Muscle of arm (tissue), 12 donors: ENCODE results near the gene WBP1. TPM values are rescaled to one million over a fixed set of nuclear protein-coding genes. Genes with fewer than 3 reads are reported as not detected.
A peak's percentile ranks its signal among the peaks of the same experiment; 100 is the strongest.
"Not testable (repeated sequence)": the region's sequence is repeated elsewhere in the genome, so short reads cannot be mapped to it uniquely, and the experiment has no call there.

Experiments
- DNase-seq: peaks from one replicate; pipeline ENCODE4 v3.0.0-alpha.2; 2013
- polyA plus RNA-seq, 12 donors: library from polyadenylated mRNA; unstranded; fragments of 120-200 nt; gene quantifications; one replicate each; pipeline ENCODE4 v1.2.1, GENCODE V29; 2013; ENCODE audit not compliant: insufficient read length in 12 of 12

The WBP1 gene
- polyA plus RNA-seq, 12 donors = 41.4 to 76.6 (median 52.2) TPM; not detected in 1

DNA sequence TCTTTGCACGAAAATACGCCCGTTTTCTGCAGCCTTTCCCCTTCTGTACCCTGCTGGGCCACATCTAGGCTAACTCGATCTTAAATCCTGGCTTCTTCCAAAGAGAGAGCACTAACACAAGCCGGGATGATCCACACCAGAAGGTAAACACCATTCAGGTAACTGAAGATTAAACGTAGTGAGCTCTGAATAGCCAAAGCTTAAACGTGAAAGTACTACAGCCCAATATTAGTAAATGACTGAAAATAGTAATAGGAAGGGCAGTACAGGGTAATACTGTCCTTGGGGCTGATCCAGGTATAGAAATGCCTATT is 14.7 kb downstream of the WBP1 start:
- no peak for DNase-seq

DNA sequence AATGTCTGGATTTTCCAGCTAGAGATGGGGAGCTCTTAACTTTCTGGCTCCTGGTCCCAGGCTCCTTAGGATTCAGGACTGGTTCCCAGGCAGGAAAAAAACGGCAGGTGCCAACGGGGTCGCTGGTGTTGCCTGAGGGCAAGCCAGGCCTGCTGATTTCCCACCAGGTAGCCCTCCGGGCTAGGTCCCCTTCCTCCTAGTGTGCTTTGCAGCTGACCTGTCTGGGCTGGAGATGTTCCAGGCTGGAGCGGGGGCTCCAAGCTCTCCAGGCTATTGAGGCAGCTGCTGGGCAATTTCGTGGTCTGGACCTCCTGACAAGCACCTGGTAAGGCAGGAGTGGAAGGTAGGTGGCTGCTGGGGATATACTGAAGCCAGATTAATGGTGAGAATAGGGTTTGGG is 16.2 kb downstream of the WBP1 start:
- DNase-seq = no peak

DNA sequence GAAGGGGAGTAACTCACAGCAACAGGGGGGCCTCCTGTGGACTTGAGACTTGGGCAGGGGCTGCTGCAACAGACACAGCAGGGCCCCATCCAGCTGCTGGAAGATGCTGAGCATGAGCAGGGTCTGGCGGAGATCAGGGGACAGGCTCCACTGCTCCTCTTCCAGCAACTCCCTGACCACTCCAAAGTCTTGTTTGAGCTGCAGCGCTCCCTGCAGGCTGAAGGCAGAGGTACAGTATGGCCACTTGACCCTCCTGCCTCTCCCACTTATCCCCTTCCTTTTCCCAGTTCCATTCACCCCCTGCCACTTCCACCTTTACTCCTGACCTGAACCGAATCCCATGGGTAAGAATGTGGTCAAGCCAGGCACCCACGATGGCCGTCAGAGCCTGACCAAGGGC is 16.7 kb downstream of the WBP1 start:
- no peak for DNase-seq

DNA sequence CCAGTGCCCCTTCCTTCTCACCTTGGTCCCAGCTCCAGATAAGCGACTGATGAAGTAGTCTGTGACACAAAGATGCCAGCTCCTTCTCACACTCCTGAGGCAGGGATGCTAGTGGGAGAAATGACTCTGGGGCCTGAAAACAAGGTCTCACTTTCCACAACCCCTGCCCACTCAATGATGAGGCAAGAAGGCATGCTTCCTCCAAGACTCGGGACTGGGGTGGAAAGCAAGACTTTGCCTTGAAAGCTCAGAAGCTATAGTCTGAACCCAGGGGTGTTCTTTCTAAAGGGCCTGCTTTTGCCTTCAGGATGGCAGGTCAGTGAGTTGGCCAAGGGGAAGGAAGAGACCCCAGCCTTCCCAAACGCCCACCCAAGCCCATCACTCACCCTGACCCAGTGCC is 23.2 kb downstream of the WBP1 start:
- no peak for DNase-seq

DNA sequence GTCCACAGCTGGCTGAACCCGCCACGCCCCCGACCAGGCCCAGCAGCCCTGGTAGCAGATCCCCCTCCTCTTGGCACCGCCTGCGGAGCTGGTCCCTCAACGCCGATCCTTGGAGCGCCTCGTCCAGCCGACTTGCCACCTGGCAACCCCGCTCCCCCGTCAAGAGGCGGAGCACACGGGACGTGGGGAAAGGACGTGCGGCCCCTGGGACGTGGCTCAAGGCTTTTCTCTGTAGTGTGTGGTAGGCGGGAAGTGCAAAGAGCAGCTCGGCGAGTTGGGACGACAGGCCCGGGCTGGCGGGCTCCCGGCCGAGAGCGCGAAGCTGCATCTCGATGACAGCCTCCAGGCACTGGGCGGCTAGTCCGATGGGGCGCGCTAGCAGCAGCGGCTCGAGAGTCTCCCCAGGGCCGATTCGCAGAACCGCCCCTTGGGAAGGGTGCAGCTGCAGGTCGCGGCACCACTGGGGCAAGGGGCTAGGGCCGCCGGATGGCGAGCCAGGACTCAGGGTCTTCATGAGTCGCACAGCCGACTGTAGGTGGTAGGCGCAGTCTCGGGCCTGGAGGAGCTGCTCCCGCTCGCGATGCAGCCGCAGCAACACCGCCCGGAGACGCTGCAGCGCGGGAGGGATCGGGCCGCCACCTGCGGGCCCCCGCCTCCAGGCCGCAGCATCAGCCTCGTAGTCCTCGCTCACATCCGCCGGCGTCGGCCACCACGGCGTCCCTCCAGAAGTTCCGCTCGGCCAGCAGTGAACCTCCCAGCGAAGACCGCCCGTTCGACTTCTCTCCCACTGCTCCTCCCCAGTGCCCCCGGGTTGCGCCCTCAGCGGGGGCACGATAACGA is 23.9 kb downstream of the WBP1 start:
- no peak for DNase-seq

DNA sequence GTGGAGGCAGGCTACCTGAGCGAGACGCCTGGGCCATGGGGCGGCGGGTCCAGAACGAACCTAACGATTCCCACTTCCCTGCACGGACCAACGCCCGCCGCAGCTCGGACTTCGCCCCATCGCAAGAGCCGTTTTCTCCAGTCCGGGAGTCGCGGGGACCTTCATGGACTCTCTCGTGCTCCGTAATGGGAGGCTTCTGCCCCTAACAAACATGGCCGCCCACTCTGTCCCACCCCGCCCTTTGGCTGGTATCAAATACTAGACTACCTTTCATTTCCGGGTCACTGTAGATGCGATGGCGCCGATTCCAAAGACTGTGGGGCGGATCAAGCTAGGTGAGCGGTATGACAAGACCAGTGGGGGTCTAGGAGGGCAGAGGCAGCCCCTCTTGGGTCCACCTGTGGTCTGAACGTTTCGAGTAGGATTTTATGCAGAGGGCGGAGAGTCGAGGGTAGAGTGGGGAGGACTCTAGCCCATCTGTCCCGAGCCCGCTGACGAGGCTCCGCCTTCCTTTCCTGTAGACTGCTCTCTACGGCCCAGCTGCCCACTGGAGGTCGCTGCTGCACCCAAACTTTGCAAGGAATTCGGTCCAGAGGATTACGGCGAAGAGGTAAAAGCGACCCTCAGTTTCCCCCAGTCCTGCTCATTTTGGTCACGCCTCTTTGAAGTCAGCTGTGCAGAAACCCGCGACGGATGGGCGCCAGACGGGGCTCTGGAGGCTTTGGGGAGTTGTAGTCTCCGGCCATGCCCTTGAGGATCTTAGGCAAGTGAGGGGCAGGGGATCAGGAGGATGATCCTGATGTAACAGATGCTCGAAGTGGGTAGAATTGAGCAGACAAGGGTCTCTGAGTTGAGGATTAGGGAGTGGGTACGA is 24.8 kb downstream of the WBP1 start, which contains the start of the genes CCDC142 and TTC31:
TSS of gene CCDC142 (minus strand) at position 198 of the 874 bp plus-strand sequence. CDS start at position 37, 161 bp downstream.
TSS of gene TTC31 (plus strand) at position 281 of the 874 bp plus-strand sequence. CDS start at position 296, 15 bp downstream.
- peak; percentile 97 for DNase-seq

DNA sequence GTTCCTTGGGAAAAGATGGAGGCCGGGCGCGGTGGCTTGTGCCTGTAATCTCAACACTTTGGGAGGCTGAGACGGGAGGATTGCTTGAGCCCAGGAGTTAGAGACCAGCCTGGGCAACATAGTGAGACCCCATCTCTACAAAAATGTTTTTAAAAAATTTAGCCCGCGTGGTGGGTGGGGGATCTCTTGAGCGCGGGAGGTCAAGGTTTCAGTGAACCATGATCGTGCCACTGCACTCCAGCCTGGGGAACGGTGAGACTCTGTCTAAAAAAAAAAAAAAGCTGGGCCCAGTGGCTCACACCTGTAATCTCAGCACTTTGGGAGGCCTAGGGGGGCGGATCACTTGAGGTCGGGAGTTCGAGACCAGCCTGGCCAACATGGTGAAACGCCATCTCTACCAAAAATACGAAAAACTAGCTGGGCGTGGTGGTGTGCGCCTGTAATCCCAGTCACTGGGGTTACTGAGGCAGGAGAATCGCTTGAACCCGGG is 25.5 kb downstream of the WBP1 start:
- not testable (repeated sequence) for DNase-seq

DNA sequence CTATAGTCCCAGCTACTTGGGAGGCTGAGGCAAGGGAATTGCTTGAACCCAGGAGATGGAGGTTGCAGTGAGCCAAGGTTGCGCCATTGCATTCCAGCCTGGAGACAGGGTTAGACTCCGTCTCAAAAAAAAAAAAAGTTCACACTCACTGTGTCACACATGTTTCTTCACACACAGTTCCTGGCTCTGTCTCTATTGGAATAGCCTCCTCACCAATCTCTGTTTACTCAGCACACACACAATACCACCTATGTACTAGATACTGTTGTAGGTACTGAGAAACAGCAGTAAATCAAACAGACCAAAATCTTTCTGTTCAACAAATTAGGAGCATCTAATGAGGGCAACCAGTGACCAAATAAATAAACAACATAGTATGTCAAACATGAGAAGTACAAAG is 27.9 kb downstream of the WBP1 start:
- DNase-seq = no peak

DNA sequence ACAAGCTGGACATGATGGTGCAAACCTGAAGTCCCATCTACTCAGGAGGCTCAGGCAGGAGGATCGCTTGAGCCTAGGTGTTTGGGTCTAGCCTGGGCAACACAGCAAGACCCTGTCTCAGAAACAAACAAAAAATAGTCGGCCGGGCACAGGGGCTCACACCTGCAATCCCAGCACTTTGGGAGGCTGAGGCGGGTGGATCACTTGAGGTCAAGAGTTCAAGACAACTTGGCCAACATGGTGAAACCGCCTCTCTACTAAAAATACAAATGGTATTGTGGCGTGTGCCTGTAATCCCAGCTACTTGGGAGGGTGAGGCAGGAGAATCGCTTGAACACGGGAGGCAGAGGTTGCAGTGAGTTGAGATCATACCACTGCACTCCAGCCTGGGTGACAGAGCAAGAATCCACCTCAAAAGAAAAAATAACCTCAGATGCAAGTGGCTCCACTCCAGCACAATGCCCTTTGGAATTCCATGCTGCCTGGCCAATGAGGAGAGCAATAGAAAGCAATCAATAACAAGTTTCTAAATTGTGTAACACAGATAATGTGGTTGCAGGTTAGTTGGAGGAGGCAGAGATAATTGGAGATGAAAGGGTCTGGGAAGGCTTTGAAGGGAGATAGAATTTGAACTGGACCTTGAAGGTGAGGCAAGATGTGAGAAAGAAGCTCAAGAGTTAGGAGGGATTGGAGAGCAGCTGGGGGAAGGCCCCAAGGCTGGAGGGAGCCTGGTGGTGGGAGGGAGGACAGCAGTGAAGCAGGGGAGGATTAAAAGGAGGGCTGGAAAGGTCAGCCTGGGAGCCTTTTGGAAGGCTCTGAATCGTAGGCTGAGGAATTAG is 30.6 kb downstream of the WBP1 start:
- DNase-seq = no peak

DNA sequence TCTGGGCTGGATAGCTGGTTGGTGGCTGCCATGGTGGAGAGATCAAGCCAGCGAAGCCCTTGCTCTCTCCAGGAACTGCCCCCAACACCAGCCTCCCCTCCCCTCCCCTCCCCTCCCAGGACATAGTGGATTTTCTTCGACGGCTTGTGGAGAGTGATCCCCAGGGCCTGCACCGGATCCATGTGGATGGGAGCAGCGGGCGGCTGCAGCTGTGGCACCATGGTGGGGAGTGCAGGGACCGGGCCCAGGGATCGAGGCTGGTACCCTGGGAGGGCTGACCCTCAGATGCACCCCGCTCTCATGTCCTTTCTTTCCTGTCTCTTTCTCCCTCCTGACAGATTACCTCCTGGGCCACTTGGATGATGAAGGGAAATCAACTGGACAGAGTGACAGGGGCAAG is 31.7 kb downstream of the WBP1 start:
- no peak for DNase-seq

DNA sequence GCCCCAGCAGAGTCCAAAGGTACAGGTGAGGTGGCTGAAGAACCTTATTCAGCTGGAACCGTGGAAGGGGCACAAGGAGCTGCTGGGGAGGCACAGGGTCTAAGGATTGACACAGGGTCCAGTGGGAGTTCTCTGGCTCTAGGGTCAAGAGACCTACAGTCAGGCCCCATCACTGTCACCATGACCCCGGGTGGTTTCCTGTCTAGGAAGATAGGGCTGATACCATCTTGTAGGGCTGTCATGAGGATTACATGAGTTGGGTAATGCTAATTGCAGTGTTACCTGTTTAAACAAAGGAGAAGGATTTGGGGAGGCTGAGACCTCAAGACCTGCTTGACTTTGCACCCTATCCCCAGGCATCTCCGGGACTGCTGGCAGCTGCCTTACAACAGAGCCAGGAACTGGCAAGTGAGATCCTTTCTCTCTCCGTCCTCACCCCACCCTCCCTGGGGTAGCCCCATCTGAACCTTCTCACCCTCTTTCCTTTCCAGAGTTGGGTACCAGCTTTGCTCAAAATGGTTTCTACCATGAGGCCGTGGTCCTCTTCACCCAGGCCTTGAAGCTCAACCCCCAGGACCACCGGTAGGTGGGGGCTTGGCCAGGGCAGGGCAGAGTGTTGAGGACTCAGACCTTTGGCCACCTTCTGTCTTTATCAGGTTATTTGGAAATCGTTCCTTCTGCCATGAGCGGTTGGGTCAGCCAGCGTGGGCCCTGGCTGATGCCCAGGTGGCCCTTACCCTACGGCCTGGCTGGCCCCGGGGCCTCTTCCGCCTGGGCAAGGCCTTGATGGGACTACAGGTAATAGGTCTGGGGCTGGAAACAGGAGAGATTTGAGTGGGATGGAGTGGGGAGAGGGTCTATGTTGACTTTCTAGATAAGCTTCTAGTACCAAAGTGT is 33.7 kb downstream of the WBP1 start:
- DNase-seq = no peak

DNA sequence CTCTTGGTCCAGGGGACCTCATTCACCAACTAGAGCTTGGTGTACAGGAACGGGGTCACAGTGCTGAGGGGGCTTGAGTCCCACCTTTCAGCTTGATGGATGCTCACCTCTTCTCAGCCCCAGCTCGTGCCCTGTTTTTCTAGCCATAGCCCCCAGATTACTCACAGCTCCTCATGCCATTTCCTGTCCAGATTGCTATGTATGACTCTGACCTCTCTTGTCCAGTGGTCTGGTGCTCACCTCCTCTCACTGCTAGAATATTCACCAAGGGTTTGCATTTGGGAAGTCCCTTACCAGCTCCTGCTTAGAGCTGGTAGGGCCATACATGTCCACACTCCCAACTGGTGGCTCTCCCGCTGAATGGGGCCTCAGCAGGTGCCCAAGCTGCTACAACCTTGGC is 35.3 kb downstream of the WBP1 start:
- no peak for DNase-seq

DNA sequence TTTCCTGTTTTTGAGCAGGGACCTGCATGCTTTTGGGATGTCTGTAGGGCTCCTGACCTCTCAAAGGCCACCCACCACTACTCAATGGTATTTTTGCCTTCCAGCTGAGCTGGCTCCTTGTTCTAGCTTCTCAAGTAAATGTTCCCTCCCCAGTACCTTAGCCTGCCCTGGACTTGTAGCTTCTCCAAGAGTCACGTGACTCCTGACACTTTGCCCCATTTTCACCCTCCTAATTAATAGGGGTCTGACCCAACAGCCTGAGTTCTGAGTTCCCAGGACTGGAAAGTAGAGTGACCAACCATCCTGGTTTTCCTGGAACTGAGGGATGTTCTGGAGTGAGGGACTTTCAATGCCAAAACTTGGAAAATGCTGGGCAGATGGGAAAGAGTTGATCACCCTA is 37.2 kb downstream of the WBP1 start:
- DNase-seq = no peak

DNA sequence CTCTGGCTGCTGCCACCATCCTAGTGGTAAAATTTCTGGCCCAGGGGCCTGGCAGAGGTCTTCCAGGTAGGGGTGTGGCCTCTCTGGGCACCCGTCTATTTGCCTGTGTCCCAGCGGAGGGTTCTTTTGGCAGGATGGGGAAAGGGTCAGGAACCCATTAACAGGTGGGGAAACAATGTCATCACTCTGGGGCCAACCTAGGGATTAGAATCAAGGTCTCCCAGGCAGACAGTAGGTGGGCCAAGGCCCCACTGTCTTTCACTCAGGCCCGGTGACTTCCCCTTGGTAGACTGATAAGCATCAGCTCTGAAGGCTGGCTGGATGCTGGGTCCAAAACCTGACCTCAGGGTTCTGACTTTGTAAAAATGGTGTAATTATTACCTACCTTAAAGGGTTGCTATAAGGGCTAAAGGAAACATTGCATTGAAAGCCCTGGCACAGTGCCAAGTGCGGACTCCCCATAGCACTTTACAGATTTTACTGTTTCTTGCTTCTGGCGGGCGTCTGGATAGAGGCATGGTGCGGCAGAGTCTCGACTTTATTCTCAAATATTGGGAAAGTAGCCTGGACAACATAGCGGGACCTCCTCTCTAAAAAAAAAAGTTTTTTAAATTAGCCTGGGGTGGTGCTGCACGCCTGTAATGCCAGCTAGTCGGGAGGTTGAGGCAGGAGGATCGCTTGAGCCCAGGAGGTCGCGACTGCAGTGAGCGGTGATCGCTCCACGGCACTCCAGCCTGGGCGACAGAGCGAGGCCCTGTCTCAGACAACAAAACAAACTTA is 38.9 kb downstream of the WBP1 start:
- DNase-seq = no peak

DNA sequence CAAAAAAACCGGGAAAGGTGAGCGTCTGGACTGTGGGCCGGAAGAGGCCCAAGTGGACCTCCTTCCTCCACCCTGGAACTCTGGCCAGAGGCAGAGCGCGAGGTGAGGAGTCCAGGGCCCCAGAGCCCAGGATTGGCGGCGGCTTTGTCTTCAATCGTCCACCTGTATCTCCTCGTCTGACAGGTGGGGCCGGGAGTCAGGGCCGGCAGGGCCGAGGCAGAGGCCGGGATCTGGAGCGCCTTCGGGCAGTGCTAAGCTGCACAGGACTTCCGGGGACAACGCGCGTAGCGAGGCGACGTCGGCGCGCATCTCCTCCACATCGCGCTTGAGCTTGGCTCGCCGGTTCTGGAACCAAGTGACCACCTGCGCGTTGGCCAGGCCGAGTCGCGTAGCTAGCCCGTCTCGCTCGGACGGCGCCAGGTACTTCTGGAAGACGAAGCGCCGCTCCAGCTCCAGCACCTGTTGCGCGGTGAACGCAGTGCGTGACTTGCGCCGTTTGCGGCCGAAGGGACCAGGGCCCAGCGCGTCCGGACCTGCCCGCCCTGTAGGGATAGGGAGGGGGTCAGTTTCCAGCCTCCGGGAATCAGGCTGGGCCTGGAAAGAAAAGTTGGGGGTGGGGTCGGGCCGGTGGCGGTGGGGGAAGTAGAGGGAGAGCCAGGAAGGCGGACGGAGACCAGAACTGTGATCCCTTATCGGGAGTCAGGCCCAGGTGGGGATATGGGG is 39.7 kb downstream of the WBP1 start:
- DNase-seq = no peak

DNA sequence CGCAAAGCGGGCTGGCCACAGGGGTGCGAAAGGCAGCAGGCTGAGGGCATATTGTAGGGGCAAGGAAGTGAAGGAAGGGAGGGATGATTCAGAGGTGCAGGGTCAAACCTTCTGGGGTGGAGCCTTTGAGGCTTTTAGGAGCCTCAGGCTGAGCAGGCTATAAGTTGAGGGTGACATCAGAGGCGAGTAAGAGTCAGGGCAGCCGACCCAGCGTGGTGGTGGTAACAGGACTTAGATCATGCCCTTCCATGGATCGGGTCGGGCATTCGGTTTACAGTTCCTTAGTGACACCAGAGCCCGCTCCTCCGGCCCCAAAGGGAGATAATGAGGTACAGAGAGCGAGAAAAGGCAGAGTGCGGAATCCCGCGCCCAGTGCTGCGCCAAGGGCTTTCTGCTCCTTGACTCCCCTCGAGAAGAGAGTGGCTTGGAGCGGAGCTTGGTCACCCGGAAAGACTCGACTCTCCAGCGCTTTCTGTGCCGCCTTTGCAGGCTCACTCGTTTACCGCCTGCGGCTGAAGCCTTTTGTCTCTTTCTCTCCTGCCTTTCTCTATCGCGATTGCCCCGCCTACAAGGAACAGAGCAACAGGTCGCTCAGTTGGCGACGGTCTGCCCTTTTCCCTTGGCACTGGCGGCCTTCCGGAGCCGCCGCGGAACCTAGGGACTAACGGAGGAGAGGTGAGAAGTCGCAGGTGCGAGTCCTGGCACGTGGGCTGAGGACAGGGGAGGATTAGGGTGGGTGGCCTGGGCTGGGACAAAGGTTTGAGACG is 40.4 kb downstream of the WBP1 start:
- no peak for DNase-seq

DNA sequence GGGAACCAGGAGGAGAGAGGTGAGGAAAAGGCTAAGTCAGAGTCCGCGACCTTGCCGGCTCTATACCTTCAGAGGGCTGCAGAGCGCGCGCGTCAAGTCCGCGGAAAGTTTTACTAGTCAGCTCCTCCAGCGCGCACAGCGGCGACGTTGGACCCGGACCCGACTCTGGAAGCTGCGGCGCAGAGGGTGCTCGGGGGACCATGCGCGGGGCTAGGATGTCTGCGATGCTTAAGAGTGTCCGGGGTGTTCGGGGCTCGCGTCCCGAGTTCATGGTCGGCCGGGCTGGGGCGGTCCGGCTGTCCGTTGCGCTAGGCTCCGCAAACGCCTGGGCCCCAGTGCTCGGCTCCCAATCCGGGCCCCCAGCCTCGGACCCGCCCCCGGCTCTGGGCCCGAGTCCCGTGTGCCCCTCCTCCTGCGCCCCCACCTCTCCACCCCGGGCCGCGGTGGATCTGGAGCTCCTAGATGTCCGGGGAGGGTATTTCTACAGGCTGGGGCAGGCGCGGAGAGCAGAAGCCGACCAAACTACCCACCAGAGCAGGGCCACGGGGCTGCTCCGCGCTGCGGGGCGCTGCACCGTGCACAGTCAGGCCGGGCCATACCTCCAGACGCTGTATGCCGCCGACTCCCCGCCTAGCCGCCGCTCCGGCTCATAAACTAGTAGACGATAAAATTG is 41.2 kb downstream of the WBP1 start, which contains the start of gene LBX2:
TSS of gene LBX2 (minus strand) at position 337 of the 673 bp plus-strand sequence. CDS start at position 271, 66 bp downstream.
- no peak for DNase-seq
